SK-N-DZ (cell line): ENCODE measurements around the gene HNRNPA3.
"Not testable (repeated sequence)": the region's sequence is repeated elsewhere in the genome, so short reads cannot be mapped to it uniquely, and the experiment has no call there.

Source experiments
- DNase-seq: peaks from one replicate; pipeline ENCODE4 v3.0.0-alpha.2; 2015; ENCODE audit warnings: low spot score

The HNRNPA3 gene

DNA sequence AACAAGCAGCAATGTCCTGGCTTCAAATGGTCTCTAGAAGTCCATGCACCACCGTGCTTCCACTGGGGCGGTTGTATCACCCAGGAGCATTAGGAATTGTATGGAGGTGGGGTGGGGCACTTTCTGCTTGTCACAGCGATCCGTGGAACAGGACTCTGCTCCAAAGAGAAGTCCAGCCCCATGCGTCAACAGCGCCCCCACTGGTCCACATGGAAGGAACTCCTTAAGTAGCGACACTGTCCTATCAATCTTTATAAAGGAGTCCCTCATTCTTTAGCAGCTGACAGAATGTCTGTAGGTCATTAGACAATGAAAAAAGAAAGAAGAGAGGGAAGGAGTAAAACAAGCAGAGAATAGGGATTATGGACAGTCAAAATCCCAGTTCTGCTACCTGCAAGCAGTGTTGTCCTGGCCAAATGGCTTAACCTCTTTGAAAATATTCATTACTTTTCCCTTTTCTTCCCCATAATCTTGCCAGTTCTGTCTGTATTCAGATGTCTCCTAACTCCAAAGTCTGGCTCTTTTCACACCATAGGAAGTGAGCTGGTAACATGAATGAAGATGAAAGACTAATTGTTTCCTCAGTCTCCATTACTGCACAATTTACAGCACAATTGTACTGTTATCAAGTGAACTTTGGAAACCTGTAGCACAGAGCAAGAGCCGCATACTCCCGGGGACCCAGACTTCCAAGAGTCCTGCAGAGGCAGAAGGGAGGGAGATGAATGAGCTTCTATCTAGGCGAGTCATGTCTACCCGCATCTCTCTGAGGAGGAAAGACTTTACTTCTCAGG lies 42.0 kb downstream of the HNRNPA3 start:
- peak; percentile 45 for DNase-seq

- no peak for DNase-seq
Observed at GRCh38 chr2:177255227-177255601, 42.6 kb downstream of the HNRNPA3 start.

- DNase-seq = no peak
Observed at GRCh38 chr2:177256026-177256425, 43.4 kb downstream of the HNRNPA3 start.

GRCh38 chr2:177256695-177257094 lies 44.1 kb downstream of the HNRNPA3 start:
- no peak for DNase-seq

- DNase-seq = no peak
Observed at GRCh38 chr2:177257471-177257870, 44.9 kb downstream of the HNRNPA3 start.

DNA sequence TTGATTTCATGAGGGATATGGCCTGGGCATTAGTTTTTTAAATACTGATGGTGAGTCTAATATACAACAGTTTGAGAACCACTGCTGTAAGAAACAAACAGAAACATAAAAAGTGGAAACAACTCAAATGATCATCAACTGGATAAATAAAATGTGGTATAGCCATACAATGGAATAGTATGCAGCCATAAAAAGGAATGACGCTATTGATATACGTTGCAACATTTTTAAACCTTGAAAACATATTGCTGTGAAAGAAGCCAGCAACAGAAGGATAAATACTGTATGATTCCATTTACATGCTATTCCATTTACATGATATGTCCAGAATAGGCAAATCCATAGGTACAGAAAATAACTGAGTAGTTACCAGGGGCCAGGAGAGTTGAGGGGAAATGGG lies 45.5 kb downstream of the HNRNPA3 start:
- no peak for DNase-seq

DNA sequence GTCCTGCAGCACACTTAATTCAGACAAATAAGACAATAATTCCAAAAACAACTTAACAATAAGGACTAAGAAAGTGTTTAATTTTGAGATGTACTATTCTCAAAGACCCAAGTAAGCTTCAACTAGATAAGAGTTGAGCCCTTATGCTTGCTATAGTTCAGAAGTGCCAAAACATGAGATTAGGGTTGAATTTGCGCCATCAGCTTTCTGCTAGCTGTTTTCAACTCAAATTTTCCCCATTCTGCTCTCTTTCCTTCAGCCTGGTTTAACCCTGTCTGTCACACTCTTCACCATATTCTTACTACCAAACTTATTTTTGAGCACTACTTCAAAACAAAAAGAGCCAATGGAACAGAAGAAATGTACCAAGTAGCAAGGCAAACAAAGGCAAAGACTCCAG lies 47.8 kb downstream of the HNRNPA3 start:
- no peak for DNase-seq

DNA sequence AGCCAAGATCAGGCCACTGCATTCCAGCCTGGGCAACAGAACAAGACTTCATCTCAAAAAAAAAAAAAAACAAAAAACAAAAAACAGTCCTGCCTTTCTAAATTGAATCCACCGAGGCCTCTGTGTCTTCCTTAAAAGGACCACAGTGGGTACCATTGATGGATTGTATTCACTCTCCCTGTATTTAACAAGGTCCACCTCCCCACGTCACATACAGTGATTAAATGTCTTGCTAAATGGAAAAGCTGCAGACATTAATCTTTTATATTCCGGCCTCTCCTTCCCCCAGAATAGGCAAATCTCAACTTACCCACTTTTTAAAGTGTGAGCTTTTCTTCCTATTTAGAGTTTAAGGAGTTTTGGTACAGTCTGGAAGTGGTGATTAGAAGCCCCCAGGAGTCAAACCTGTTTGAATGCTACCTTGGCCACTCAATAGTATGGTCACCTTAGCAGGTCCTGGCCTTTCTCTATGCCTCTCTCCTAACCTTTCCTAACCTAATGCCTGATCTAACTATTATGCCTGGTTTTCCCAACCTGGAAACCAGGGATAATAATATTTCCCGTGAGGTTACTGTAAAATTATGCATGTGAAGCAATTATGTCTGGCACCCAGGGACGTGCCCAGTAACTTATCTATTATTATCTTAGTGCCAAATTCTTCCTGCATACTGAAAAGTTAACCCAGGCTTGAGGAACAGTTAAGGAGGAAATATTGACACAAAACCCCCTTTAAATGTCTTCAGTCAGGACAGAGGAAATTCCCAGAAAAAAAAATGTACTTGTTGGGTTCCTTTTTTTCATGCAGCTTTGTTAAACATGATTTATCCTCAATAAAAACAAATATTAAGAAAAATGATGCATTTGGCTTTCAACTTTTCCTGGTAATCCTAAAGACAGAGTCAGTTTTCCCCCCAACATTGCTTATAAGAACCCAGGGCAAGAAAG lies 48.8 kb downstream of the HNRNPA3 start:
- no peak for DNase-seq

DNA sequence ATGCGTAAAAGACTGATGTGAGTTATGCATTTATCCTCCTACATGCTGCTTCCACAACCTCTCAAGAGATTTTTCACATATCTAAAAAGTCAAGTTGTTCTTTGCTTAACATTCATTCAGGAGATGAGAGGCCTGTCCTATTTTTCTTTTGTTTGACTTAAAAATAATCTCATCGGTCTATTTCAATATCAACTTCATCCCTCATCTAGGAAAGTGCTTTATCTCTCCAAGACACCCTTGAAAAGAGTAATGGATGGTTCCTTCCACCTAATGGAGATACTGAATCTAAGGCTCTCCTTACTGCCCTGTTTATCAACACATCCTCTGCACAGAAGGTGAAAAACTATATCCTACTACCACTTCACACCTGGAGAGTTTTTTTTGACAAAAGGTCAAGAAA lies 49.5 kb downstream of the HNRNPA3 start:
- DNase-seq = no peak

GRCh38 chr2:177262958-177263450 lies 50.4 kb downstream of the HNRNPA3 start:
- DNase-seq = no peak

- peak; percentile 96 for DNase-seq
Observed at GRCh38 chr2:177263451-177264208, 51.0 kb downstream of the HNRNPA3 start.

DNA sequence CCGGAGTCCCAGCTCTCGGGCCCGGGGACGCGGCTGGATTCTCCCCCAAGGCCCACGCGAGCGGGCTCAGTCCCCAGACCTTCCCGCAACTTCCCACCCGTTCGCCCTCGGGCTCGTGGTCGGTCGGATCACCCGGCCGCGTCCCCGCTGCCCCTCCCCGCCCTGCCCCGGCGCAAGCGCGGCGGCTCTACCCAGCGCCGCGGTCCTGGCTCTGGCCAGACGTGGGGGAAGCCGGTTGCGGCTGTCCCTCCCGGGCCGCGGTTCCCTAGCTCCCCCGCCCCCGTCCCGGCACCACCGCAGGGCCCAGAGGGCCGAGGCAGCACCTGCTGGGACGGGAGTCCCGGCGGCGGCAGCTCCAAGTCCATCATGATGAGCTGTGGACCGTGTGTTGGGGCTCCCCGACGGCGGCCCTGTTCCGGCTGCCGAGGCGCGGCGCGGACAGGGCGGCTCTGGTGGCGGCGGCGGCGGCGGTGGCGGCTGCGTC lies 51.7 kb downstream of the HNRNPA3 start:
- peak; percentile 38 for DNase-seq

- DNase-seq = peak; percentile 87
Observed at GRCh38 chr2:177264693-177265587, 52.3 kb downstream of the HNRNPA3 start, which contains the start of gene NFE2L2. TSS of gene NFE2L2 (minus strand) at chr2:177264727. CDS start at chr2:177264576, 151 bp downstream.

DNA sequence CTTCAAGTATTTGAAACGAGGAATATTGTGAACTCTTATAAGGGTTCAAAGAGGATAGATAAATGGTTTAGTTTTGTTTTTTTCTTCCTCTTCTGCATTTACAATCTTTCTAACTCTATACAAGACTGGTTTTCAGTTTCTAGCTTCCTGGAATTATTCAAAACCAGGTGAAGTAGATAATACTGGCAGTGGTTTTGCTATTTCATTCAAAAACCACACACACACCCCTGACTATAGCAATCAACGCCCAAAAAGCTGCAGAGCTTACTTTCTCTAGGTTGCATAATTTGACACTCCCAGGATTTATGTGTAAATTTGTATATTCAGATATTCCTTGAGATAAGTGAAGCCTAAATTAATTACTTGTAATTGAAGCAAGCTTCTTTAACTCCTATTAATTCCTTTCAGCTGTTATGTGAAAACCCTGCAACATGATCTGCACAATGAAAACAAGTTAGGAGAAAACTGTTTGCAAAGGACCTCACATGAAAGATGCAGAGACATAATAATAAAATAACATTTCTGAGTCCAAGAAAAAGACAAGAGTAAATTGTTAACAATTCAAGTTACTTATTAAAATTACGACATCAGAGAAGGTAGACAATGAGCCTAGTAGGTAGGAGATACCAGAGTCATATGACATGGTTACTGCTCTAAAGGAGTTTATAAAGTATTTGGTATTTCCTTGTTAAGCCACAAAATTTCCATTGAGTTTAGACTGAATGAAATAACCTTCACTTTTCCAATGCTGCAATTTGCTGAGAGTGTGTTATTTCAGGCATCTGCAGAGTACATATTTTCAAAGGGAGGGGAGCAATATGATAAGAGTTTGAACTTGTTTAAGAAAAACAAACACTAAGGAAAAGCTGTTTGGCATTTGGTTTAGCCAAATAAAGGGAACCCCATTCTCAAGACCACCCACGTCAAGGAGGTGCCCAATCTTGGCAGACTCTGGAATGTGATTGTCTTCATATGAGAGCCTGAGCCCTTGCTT lies 53.5 kb downstream of the HNRNPA3 start:
- no peak for DNase-seq

DNA sequence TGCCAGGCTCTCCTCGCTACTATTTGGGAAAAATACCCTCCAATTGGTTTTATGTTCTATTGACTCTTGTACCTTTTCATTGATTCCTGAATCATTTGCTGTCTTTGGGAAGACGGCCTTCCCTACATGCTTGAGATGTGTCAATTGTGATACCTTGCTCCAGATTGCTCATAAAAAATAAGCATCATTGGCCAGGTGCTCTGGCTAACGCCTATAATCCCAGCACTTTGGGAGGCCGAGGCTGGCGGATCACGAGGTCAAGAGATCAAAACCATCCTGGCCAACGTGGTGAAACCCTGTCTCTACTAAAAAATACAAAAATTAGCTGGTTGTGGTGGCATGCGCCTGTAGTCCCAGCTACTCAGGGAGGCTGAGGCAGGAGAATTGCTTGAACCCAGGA lies 54.4 kb downstream of the HNRNPA3 start:
- DNase-seq = not testable (repeated sequence)

DNA sequence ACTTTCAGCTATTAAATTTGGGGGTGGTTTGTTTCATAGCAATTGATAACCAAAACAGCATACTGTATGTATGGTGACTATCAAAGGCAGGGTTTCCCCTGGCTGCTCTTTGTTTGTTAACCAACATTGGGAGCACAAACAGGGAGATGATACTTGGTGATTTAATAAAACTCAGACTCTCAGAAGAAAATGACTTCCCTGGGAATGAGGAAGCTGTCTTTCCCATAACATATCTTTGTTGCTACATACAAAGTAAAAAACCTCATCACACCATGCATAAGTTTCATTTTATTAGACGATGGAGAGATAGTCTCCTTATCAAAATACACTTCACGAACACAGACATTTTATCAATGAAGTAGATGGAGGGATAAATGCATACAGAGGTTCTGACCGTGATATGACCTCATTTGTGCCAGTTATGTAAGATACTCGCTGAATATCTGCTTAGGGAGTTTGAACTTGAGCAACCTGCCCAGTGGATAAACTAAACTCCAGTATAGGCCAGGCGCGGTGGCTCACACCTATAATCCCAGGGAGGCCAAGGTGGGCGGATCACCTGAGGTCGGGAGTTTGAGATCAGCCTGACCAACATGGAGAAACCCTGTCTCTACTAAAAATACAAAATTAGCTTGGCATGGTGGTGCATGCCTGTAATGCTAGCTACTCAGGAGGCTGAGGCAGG lies 55.7 kb downstream of the HNRNPA3 start:
- DNase-seq = no peak

DNA sequence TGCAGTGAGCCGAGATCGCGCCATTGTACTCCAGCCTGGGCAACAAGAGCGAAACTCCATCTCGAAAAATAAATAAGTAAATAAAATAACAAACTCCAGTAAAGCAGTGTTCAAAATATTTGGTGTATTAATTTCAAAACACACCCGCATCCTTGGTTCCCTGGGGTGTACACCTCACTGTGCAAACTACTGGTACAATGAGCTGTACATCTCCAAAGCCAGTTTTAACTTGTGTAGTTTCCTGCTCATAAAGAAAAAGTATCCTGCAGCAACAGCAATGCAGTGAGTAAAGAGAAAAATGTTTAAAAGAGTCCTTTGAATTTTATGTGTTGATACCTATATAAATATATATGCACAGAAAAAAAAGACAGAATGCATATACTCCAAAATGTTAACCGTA lies 56.3 kb downstream of the HNRNPA3 start:
- DNase-seq = no peak

- DNase-seq = no peak
Observed at GRCh38 chr2:177270531-177270930, 57.9 kb downstream of the HNRNPA3 start.
